ENCODE data around the gene SNX10.
"Not testable (repeated sequence)": the region's sequence is repeated elsewhere in the genome, so short reads cannot be mapped to it uniquely, and the experiment has no call there.

- TF ChIP-seq POLR2A, CTCF, EP300, POLR2AphosphoS5 (IDR thresholded peaks at IDR 0.05): not testable (repeated sequence)
Measured at GRCh38 chr7:26288126-26288525, 3.5 kb upstream of the SNX10 start.
